GM21526 (cell line): ENCODE data around the gene SYP.

ENCODE experiments used
- ATAC-seq: cut with Tn5 transposase; IDR thresholded peaks from one replicate; pipeline ENCODE4 v1.9.1; 2021; ENCODE audit warnings: moderate library complexity; ENCODE audit not compliant: unreplicated experiment, low FRiP score

The SYP gene

GRCh38 chrX:49192722-49193328 is 7.2 kb downstream of the SYP start:
- no peak for ATAC-seq

DNA sequence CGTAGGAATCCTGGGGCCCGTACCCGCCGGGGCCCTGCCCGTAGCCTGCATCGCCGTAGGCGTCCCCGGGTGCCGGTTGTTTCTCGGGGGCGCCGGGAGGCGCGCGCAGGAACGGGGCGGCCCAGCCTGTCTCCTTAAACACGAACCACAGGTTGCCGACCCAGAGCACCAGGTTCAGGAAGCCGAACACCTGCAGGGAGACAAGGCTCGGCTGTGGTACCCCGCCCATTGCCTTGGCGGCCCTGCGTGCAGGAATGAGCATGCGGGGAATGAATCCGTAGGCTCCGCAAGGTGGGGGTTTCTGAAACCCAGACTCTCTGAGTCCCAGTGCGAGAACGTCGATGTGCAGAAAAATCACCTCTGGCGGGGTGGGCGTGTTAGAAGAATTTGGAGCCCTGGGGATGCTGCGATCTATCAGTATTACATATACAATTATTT is 8.4 kb downstream of the SYP start:
- ATAC-seq = no peak

DNA sequence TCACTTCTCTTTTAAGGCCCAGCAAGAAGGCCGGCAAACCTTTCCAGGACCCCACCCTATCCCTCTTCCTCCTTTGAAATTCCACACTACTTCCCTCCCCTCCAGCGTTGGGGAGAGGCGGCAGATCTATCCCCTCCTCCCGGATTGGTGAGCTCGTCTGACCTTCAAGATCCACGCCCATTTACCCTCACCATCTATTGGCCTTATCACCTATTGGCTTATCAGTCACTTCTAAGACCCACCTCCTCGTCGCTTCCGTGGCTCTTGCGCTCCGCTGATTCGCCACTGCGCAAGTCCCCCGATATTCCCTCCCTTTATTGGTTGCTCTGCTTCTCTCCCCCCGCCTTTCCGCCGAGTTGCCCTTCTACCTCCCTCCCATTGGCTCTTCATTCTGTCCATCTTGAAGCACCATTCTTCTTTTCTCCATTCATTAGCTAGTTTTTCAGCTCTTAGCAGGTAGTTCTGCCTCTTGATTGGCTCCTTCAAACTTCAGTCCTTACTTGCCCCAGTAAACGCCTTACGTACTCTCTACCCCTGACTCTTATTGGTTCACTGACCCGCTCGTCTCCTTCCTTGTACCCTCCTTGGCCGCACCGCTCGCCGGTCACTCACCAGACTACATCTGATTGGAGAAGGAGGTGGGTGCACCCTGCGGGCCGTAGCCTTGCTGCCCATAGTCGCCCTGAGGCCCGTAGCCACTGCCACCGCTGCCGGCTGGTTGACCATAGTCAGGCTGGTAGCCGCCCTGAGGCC is 9.0 kb downstream of the SYP start:
- peak; percentile 86 for ATAC-seq

DNA sequence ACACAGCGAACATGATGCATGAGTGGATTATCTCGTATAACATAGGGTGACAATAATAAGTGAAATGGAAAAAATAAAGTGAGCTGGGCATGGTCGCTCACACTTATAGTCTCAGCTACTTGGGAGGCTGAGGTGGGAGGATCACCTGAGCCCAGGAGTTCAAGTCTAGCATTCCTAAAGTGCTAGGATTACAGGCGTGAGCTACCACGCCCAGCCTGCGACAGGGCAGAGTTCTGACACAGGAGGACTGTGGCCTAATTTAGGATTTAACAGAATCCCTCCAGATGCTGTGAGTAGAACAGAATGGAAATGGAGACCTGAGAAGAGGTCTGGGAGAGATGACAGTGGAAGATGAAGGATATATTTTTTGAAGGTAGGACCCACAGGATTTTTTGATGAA is 10.4 kb downstream of the SYP start:
- ATAC-seq = no peak

GRCh38 chrX:49188468-49189076 is 11.4 kb downstream of the SYP start:
- ATAC-seq = no peak

DNA sequence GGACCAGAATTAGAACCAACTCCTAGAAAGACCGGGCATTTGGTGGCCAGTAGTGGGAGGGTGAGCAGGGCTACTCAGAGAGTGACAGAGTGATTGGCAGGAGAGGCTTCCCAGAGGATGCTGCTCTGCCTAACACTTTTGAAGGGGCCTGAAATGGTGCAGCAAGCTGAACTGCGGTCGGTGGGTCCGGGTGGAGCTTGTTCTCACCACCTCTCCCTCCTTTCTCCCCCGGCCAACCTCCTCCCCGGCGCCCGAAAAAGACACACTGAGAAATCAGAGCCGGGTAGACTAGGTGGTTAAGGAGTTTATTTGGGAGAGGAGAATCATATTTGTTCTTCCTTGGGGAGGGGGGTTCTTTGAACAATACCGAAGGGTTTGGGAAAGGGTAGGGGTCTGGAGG is 12.5 kb downstream of the SYP start:
- ATAC-seq = no peak

DNA sequence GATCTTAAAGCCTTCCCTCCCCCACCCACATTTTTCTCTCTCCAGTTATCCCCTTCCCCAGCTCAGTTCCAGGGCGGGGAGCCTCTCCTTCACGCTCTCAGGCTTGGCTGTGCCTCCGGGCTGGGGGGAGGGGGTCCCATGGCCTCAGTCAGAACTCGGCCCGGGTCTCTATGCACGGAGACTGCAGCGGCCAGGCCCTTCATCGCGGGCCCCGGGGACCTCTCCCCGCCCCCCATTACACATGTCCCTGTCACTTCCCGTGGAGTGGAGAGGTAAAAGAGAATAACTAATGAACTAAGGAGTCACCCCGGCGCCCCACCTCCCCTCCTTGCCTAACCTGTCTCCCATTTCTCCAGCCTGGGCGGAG is 13.0 kb downstream of the SYP start:
- no peak for ATAC-seq

DNA sequence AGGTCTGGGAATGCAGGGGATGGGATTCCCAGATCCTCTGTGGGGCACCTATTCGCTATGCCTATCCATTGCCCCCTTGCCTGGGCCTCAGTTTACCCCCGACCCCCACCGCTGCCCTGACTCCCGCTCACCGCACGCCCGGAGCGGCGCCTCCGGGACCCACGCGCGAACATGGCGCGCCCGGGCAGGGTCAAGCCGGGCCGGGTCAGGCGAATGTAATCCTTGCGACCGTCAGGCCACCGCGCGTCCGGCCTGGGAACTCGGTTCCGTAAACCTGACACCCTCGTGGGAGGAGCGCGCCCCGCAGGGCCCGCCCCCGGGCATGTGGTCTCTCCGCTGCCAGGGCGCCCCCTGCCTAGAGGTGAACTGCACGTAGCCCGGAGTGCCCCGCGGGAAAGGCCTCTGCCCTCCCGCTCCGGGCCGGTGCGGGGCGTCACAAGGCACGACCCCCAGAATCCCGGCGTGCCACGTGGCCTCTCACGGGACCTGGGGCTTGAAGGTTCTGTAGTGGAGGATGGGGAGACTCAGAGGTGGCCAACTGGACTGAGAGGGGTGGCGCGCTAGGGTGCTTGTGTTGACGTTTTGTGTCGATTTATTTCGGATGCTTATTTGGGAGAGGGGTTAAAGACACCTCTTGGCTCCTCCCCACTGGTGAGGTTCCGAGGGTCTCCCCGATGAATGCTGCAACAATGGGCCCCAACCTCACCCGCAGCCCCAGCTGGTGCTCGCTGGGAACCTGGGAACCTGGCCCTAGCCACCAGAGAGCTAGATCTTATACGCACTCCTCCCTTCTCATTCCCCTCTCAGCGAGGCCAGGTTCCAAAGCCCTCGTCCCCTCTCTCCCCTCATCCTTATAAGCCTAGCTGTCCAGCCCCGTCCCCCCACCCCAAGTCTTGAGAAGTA is 13.6 kb downstream of the SYP start, which contains the start of gene PRICKLE3:
Gene PRICKLE3 (minus strand): TSS at position 249 of the 903 bp plus-strand sequence. CDS start 76 bp downstream, at position 173.
- ATAC-seq = no peak

GRCh38 chrX:49184294-49185281 is 15.4 kb downstream of the SYP start:
- no peak for ATAC-seq

- ATAC-seq = no peak
Observed at GRCh38 chrX:49183701-49184281, 16.2 kb downstream of the SYP start.

- ATAC-seq = no peak
Observed at GRCh38 chrX:49179358-49179757, 20.6 kb downstream of the SYP start.

GRCh38 chrX:49178537-49178936 is 21.5 kb downstream of the SYP start:
- ATAC-seq = no peak

- no peak for ATAC-seq
Observed at GRCh38 chrX:49177873-49178480, 22.0 kb downstream of the SYP start.

- no peak for ATAC-seq
Observed at GRCh38 chrX:49177338-49177833, 22.6 kb downstream of the SYP start.

- ATAC-seq = no peak
Observed at GRCh38 chrX:49176421-49177326, 23.3 kb downstream of the SYP start.

DNA sequence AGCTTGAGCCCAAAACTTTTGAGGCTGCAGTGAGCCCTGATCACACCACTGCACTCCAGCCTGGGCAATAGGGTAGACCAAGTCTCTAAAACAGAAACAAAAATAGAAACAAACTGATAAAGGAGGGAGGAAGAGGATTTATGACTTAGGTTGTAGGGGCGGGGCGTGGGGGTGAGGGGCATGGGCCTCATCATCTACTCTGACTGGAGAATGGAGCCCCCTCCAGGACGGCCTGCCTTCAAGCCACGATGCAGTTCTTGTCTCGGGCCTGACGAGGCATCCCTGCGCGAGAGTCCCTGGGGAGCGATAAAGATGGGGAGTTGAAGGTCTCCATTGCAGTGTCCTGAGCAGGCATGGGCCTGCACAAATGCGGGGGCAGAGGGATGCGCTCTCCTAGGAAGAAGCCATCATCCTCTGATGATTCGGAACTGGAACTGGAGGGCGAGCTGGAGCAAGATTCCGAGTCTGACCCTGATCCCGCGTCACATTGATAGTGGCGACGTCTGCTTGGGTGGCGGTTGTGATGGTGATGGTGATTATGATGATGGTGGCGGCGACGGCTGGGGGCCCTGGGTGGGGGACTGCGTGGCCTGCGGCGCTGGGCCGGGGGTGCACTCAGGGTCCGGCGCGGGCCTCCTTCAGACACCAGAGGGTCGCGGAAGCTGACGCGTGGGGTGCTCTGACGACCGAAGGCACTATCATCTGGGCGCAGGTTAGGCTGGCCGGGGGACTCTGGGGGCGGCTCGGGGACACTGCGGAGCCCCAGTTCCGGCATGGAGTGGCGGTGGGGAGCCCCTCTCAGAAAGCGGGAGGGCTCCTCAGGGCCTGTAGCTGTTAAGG is 24.3 kb downstream of the SYP start:
- no peak for ATAC-seq

DNA sequence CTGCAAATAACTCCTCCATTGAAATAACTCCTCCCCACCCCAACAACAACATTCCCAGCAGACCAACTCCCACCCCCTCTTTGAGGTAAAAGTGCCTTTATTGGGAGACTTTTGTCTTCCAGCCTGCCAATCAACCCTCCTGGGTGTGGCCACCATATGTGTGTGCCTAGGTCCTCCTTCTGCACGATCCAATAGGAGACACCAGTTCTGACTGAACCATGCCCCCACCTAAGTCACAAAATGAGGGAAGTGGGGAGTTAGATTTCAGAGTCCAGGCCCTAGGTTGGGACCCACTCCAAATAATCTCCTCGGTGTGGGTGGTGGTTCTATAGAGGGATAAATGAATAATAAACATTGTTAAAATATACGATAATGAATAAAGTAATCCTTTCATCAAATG is 25.3 kb downstream of the SYP start:
- ATAC-seq = no peak
